HG03442 (cell line): Measurements from ENCODE around the gene CLCN7.
"Not testable (repeated sequence)": the region's sequence is repeated elsewhere in the genome, so short reads cannot be mapped to it uniquely, and the experiment has no call there.

Experiments
- ATAC-seq: cut with Tn5 transposase; IDR thresholded peaks from one replicate; pipeline ENCODE4 v1.9.1; 2021; ENCODE audit warnings: mild to moderate bottlenecking, moderate library complexity; ENCODE audit not compliant: unreplicated experiment

Gene CLCN7

DNA sequence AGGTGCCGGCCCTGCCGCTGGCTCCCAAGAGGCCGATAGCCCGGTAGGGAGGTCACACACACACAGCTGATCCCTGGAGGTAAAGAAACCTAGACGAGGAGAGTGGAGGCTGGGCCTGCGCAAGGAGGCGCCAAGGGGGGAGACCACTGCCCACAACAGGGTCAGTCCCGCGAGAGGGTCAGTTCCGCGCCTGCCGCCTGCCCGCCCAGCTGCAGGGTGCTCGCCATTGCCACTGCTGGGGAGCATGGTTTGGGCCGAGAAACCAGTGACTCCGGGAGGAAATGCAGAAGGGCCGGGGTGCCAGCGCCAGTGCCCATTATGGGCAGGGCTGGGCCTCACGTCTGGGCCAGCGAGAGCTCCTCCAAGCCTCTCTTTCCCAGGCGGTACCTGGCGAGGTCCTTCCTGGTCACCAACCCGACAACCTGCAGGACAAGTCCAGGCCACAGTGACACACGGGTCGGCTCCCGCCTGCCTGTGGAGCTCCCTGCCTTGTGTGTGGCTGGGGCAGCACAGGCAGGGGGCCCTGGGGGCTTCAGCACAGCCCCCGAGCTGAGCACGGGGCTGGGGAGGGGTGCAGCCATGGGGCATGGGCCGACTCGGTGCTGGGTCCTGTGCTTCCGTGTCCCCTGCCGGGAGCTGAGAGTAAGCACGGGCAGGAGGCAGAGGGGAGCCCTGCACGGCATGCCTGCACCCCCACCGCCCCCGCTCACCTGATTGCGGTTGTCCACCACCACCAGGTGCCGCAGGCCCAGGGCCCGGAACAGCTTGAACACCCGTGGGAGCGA, 28.3 kb downstream of the CLCN7 start:
- ATAC-seq = no peak

GRCh38 chr16:1445518-1446203, 29.2 kb downstream of the CLCN7 start:
- ATAC-seq = no peak

- ATAC-seq = no peak
These were observed 29.9 kb downstream of the CLCN7 start for GRCh38 chr16:1444730-1445517.

DNA sequence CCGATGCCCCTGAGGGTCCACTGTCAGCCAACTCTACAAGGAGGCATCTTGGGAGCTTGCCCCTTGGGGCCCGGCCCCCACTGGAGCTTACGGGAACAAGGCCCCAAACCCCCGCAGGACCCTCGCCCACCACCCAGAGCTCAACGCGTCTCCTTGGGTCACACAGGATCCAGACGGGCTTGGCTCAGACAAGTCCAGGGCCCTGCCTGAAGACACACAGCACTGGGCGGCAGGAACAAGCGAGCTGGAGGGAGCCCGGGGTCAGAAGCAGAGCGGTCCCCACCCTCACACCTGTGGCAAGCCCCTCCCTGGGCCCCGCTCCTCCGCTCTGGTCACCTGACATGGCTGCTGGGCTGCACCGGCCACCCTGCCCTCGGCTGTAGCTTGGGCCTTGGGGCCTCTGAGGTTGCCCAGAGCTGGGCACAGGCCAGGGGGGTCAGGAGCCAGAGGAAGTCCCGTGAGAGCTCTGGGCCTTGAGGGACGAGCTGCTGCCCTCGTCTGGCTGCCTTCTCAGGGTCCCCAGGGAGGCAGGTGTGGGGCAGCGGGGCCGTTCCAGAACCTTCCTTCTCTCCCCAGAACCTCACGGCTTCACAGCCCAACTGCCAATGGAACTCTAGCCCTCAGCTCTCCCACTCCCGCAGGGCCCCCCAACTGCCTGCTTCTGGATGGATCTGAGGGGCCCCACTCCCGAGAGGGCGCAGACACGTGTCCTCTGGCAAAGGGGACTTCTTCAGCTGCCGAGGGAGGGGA, 30.7 kb downstream of the CLCN7 start, which contains the start of gene CCDC154:
TSS of gene CCDC154 (minus strand) at position 577 of the 750 bp plus-strand sequence. CDS start at position 343, 234 bp downstream.
- ATAC-seq = no peak

GRCh38 chr16:1443403-1443973, 31.3 kb downstream of the CLCN7 start:
- no peak for ATAC-seq

DNA sequence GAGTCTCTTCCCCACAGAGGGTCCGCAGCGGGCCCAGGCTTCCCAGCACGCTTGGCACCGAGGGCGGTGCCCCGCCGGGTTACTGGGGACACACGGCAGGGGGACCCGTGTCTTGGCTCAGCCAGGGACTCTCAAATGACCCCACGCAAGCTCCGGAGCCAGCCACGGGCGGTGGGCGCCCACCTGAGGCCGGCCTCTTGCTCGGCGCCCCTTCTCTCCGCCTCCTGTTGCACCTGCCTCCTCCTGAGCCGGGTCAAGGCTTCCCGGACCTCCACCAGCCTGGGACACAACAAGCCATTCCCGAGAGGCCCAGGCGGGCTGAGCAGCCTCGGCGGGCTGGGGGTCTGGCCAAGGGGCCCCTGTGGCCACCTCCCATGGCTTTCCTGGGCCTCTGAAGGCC, 32.1 kb downstream of the CLCN7 start:
- no peak for ATAC-seq

GRCh38 chr16:1441391-1441829, 33.4 kb downstream of the CLCN7 start:
- no peak for ATAC-seq

DNA sequence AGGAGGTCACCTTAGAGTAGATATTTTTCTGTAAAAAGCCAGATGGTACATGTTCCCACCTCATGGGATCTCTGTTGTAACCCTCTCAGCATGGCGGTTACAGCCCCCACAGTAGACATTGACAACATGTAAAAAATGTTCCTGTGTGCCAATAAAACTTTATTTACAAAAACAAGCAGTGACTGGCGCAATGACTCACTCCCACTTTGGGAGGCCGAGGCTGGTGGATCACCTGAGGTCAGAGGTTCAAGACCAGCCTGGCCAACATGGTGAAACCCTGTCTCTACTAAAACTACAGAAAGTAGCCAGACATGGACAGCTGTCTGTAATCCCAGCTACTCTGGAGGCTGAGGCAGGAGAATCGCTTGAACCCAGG, 35.1 kb downstream of the CLCN7 start:
- not testable (repeated sequence) for ATAC-seq

- ATAC-seq = no peak
These were observed 35.6 kb downstream of the CLCN7 start for GRCh38 chr16:1439058-1439698.

GRCh38 chr16:1438229-1439057, 36.4 kb downstream of the CLCN7 start:
- ATAC-seq = no peak

DNA sequence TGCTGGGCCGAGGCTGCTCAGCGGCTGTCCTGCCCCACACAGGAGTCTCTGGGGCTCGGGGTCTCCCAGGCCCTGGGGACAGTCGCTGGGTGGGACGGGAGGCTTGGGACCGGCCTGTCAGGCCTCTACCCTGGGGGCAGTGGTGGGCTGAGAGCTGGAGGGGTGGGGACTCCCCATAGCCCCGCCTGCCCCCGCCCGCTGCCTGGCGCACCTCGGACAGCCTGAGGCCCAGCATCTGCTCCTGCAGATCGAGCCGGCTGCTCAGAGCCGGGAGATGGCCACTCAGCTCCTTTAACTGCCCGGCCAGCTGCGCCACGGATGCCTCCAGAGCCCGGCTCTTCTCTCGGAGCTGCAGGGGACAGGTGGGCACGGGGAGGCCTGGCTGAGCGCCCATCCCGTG, 37.2 kb downstream of the CLCN7 start:
- no peak for ATAC-seq

DNA sequence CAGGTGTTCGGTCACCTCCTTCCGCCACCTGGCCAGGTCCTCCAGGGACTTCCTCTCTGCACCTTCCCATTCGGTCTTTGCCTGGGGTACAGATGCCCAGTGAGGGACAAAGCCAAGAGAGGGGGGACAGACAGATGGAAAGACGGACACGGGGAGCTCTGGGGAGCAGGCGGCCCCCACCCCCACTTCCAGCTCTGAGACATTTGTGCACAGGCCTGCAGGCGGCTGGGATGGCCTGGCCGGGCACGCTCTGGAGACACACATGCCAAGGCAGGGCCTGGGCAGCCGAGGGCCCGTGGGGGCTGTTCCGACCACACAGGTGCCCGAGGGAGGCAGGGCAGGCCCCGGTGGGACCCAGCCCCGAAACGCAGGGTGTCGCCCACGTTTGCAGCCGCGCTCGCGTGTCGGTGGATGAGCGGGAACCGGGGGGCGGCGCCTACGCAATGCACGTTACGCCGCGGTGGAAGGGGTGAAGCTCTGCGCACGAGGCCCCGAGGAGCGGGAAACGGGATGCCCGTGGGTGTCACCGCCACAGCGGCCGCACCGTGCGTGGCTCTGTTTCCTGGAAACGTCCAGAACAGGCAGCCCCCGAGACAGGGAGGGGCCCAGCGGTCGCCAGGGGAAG, 38.0 kb downstream of the CLCN7 start:
- no peak for ATAC-seq

DNA sequence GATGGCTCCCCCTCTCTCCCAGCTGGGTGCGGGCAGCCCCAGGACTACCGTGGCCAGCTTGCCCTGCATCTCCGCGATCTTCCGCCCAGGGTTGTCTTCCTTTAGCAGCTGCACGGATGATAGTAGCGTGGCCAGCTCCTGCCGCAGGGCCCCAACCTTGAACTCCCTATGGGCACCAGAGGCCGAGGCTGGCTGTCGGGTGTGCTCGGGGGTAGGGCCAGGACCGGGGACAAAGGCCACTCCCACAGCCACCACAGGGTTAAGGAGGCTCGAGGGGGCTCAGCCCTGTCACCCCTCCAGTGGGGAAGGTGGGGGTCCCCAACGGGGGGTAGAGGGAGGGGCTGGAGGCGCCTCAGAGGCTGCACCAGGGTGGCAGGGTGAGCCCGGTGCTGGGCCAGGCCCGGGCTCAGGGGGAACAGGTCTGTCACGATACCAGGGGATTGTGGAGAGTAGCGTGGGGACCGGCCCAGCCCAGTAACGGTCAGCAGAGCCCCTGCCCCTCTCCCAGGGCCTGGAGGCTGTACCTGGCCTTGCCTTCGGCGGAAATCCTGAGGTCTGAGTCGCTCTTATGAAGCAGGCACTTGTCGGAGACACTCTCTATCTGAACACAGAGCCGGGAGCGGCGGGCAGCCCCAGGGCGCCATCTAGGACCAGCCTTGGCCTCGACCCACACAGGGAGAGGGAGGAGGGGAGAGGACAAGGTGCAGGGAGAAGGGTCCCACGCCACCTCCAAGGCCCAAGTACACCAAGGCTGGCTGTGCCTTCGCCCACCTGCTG, 38.7 kb downstream of the CLCN7 start:
- no peak for ATAC-seq

GRCh38 chr16:1434644-1435592, 39.9 kb downstream of the CLCN7 start:
- no peak for ATAC-seq

GRCh38 chr16:1433756-1434155, 41.1 kb downstream of the CLCN7 start:
- ATAC-seq = no peak

DNA sequence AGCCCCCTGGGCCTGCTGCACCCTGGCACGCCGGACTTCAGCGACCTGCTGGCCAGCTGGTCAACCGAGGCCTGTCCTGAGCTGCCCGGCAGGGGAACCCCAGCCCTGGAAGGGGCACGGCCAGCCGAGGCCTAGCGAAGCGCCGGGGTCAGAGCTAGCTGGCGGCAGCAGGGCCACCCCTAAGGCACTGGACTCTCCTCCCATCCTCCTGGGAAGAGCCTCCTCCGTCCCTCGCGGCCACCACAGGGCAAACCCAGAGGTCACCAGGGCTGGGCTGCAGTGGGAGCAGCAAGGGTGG, 41.6 kb downstream of the CLCN7 start:
- no peak for ATAC-seq
